ENCODE results near the gene C19orf25.
"Not testable (repeated sequence)": the region's sequence is repeated elsewhere in the genome, so short reads cannot be mapped to it uniquely, and the experiment has no call there.

The C19orf25 gene

DNA sequence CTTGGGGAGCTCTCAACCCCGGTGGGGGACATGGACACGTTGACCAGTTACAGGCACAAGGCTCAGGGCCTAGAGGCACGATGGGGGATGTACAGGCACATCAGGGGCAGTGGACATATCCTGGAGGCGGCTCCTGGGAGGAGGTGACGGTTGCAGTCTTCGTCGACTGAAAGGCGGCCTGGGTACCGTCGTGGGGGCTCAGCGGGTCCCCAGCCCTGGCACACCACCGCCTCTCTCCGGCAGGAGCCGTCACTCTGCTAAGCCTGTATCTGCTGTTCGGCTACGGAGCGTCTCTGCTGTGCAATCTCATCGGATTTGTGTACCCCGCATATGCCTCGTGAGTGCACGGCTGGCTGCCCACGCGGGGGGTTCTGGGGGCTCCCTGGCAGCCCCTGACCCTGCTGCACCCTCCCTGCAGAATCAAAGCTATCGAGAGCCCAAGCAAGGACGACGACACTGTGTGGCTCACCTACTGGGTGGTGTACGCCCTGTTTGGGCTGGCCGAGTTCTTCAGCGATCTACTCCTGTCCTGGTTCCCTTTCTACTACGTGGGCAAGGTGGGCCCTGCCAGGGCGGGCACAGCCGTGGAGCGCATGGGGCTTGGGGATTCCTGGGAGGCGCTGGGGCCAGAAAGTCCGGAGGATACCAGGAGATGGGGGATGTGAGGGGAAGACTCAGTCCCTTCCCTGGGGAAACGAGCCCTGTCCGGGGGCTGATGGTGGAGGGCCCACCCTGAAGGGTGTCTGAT is 16.2 kb upstream of the C19orf25 start:
- no peak for FAIRE-seq

DNA sequence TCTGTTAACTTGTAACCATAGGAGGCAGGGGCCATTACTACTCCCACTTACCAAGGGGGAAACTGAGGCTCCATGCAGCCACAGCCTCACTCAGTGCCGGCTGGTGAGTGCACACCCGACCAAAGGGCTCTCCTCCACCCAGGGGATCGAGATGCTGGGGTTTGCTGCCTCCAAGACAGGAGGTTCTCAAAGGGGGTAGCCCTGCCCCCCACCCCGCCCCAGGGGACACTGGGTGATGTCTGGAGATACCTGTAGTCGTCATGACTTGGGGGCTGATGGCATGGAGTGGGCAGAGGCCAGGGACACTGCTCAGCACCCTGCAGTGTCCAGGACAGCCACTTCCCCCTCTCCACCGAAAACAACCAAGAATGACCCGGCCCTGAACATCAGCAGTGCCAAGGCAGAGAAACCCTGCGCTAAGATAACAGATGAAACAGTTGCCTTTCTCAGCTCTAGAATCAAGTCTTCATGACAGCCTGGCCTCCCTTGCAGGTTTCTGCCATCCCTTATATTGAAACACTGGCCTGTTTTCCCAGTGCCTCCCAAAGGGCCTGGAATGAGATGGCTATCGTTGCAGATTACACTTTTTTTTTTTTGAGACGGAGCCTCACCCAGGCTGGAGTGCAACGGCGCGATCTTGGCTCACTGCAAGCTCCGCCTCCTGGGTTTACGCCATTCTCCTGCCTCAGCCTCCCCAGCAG is 15.2 kb upstream of the C19orf25 start:
- no peak for FAIRE-seq

DNA sequence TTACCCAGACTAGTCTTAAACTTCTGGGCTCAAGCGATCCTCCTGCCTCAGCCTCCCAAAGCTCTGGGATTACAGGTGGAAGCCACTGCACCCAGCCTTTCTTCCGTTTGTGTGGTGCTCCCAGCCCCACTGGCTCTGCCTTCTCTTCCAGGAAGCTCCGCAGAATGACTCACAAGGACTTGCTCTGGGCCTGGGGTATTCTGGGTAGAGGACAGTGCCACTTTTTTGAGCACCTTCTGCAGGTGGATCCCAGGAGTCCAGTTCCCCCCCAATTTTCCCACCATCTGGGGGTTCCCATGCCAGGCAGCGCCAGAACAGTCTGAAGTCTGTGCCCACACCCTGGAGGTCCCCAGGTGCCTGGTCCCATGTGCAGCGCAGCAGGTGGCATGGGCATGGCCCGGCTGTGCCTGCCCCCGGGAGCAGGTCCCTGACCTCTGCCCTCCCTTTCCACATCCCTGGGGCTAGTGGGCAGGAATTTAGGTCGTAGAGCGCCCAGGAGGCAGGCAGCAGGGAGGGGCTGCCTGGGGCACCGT is 13.5 kb upstream of the C19orf25 start:
- FAIRE-seq: no peak

DNA sequence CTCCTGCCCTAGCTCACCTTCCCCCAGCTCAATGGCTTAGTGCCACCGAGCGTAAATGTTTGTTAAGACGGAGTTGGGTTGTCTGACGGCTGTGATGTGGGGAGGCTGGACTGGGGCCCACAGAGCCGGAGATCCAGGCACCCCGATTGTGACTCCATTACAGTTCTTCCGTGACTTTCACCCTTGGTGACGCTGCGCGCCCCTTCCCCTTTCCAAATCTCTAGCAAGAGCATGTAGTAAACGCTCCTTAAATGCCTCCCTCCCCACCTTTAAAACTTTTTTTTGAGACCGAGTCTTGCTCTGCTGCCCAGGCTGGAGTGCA is 12.8 kb upstream of the C19orf25 start:
- no peak for FAIRE-seq

DNA sequence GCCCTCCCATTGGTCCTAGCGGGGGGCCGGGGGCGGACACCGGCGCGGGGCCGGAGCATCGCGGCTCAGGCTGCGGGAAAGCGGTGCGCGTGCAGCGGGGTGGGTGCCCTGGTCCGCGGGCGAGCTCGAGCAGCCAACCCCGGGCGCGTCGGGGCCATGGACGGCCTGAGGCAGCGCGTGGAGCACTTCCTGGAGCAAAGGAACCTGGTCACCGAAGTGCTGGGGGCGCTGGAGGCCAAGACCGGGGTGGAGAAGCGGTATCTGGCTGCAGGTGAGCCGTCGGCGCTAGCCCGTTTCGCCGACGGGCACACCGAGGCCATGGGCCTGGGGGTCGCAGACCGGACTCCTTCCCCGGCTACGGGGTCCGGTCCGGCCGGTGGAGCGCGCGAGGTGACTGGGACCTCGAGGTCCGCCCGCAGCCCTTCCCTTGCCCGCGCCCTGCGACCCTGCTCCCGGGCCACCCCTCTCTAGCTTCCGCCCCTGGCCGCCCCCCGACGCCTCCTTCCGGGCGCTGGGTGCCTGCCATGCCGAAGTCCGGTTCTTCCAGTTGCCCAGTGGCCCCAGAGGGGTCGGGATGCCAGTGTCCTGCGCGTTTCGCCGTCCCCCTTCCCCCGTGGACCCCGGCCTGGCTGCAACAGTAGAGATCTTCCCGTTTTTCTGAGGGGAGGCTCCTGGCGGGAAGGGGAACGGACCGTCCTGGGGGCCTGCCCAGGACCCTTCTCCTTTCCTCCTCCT is 12.3 kb upstream of the C19orf25 start, which contains the start of gene REEP6:
REEP6 (plus strand) TSS at position 68 of the 735 bp plus-strand sequence; CDS start at position 157, 89 bp downstream.
- FAIRE-seq: no peak

DNA sequence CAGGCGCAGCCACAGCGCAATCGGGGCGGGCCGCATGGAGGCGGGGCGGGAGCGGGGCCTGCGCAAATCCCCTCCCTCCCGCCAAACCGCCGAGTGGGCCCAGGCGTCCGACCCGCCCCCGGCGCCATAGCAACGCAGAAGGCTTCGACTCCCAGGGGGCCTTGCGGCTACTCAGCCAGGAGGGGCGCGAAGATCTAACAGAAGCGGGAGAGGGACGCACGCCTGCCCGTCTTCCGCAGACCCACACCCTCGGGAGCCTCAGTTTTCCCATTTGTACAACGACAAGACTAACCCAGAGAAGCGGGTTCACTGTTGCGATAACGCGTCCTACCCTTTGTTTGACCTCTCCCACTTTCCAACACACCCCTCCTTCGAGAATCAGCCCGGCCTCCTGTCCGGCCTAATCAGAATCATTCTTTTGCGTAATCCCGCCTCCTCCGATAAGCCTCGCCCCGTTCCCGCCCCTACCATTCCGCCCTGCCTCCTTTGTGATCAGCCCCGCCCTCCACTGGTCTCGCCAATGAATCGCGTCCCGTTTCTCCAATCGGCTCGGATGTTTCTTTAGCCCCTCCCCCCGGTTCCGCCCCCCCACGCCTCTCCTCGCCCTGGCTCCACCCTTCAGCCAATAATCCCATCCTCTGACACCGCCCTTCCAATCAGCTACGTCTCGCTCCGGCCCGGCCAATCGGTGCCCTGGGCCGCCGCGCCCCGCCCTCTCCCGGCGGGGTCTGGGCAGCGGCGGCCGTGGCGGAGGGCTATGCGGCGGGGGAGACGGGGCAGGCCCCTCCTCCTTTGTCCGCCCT is 11.5 kb upstream of the C19orf25 start, which contains the start of gene PCSK4:
PCSK4 (minus strand) TSS at position 40 of the 803 bp plus-strand sequence; CDS start at position 36, 4 bp downstream.
- FAIRE-seq: peak; percentile 99

DNA sequence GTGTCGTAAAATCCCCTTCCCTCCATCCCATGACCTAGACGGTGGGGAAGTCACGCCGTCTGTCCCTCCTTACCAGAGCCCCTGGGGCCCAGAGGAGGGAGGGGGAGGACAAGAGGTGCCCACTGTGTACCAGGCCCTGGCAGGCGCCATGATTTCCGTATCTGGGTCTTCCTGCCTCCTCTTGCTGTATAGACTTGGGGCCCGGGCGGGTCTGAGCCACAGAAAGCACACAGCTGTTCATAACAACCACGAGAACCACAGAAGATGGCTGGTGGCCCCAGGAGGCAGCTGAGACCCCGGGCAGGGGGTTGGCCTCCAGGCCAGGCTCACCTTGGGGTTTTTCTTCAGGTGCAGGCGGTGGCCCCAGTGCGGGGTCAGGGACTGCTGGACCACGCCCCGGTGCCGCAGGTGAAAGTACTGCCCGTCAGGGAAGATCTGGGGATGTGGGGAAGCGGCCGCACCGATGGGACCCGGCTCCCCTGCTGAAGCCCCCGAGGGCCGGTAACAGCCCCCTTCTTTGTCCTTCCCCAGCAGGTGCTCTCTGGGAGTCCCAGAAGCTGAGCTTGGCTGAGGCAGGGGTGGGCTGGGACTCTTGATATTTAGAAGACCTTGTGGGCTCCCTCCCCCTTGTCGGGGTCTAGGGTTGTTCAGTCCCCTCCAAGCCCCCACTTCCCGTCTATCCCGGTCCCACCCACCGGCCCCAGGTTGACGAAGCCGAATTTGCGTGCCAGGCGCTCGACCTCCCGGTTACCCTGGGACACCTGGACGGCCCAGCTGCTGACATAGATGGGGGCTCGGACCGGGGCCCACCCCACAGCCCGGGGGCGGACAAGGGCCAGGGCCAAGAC is 10.7 kb upstream of the C19orf25 start:
- FAIRE-seq: no peak

DNA sequence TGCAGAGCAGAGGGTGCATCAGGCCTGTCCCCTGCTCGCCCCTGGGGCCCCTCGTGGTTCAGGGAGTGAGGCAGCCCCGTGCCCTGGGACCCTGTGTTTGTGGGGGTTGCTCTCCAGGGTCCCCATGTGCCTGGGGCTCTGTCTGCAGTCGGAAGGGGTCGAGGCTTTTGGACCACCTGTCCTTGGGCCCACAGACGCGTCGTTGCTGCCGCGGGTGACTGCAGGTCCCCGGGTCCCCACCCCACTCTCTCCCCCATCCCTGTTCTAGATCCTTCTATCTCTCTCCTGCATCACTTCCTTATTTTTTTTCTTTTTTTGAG is 9.2 kb upstream of the C19orf25 start:
- no peak for FAIRE-seq

DNA sequence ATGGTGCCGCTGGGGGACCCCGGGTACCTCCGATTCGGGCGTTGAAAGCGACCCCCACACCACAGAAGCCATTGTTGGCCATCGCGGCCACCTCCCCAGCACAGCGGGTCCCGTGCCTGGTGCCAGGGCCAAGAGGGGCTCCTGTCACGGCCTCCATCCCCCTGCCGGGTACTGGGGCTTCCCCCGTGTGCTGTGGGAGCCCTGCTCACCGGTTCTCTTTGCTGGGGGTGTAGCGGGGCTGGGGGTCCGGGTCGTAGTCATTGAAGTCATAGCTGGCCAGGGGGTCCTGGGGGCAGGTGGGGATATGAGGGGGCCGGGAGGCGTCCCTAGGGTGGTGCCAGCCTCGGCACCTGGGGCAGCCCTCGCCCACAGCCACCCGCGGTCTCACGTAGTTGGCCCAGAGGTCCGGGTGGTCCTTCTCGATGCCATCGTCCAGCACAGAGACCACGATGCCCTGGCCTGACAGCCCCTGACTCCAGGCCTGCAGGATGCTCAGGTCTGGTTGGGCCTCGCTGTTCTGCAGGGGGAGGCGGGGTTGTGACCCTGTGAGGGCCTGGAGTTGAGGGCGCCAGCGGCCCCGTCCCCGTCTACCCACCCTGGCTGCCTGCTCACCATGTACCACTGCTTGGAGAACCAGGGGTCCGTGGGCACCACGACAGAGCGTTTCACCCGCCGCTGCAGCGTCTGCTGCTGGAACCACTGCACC is 8.7 kb upstream of the C19orf25 start:
- no peak for FAIRE-seq

DNA sequence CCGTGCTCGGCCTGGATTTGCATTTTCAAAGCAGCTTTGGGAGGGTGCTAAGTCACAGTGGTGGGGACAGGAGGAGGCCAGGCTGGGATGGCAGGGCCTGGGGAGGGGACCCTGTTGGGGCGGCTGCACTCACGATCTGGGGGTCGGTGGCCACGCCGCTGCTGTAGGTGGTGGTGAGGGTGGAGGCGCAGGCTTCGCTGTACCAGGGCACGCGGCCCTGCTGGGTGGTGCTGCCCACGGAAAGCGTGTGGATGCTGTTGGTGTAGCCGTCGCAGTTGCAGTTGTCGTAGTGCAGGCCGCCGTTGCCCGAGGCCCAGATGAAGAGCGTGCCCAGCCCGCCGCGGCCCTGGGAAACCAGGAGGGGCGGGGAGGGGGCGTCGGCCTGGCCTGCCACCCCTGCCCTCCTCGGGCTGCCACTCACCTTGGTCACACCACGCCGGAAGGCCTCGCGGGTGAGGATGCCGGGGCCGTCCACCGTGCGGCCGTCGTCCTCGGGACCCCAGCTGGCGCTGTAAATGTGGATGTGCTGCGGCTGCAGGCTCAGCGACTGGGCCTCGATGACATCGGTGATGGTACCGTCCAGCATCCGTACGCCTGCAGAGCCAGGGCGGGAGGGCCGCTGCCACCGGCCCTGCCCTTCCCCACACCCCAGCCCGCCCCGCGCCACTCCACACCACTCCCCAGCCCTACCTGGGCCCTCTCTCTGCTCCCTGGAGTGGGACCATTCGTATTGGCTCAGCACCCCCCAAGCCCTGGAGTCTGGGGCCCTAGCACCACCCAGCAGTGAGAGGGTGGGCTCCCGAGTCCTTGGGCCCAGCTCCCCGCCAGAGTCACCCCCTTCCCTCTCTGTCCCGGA is 7.9 kb upstream of the C19orf25 start:
- no peak for FAIRE-seq

DNA sequence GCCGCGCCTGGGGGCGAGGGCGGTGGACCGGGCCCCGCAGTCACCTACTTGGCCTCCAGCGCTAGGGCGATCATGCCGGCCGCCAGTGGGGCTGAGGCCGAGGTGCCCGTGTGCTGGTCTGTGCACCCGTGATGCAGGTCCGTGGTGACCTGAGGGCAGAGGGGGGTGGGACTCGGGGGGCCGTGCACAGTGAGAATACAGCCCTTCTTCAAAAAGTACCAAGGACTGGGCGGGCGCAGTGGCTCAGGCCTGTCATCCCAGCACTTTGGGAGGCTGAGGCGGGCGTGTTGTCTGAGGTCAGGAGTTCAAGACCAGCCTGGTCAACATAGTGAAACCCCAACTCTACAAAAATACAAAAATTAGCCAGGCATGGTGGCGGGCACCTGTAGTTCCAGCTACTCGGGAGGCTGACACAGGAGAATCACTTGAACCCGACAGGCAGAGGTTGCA is 5.0 kb upstream of the C19orf25 start:
- no peak for FAIRE-seq

DNA sequence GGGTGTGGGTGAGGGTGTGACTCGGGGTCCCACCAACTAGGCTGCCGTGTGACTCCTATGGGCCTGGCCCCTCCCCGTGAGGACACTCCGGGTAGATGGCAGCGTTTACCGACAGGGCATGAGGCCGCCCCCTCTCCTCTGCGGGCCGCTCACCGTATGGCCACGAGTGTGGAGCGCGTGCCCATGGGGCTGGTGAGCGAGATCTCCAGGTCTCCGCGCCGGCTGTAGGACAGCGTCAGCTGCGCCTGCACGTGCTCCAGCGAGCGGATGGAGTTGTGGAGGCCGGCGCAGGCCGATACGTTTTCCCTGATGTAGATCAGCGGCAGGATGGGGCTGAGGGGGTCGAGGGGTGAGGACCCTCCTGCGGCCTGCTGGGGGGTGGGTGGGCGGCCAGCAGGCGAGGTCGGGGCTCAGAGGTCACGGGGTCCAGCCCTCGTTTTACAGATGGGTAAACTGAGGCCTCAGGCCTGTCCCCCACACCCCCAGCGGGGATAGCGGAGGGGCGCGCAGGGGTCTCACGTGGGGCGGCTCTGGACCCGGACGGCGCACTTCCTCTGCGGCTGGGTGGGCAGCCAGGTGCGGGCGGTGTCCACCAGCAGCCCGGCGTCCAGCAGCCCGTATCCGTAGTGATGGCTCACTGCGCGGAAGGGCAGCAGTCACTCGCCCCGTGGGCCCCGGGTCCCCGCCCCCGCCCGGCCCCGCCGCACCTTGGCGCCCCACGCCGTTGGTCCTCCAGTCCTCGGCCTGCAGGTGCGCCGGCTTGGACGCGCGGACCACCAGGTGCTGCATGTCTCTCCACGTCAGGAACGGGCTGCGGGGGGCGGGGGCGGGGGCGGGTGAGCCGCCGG is 4.3 kb upstream of the C19orf25 start:
- FAIRE-seq: no peak

DNA sequence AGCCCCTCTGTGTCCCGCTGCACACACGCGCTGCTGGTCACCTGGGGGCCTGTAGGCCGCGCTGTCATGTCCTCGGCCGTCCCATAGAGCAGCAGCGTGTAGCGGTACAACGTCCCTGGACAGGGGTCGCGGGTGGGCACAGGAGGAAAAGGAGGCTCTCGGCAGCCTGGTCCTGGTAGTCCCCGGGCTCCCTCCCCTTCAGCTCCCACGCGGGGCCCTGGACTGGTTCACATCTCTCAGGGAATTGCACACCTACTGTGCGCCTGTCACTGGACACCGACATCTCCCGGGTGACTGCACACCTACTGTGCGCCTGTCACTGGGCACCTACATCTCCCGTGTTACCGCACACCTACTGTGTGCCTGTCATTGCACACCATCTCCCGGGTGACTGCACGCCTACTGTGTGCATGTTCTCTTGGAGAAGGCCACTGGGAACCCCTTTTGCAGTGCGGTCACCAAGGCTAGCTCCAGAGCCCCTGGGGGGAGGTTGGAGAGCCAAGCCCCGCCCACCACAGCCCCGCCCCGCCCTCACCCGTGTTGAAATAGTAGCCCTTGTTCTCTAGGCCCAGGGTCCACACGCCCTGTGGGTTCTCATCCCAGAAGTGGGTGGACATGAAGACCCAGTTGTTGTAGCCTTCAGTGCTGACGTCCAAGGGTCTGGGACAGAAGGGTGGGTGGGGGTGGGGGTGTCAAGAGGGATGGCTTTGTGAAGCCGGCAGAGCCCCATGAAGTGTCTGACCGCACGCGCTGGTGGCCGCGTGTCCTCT is 3.5 kb upstream of the C19orf25 start:
- no peak for FAIRE-seq

DNA sequence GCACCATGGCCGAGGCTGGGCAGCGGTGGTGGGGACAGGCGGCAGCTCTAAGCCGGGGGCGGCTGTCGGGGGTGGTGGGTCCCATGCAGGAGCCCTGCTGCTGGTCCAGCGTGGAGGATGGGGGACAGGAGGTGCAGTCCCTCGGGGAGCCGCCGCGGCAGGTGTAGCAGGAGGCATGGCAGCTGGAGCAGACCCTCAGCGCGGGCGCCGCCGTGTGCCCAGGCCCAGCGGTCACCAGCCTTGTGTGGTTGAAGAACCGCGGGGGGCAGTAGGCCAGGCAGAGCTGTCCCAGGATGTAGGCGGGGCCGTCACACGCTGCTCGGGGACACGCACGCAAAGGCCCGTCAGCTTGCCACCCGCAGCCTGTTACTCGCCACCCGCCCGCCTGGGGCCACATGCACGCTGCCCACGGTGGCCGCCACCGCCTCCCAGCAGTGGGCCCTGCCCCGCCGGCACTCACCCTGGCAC is 2.9 kb upstream of the C19orf25 start:
- no peak for FAIRE-seq

DNA sequence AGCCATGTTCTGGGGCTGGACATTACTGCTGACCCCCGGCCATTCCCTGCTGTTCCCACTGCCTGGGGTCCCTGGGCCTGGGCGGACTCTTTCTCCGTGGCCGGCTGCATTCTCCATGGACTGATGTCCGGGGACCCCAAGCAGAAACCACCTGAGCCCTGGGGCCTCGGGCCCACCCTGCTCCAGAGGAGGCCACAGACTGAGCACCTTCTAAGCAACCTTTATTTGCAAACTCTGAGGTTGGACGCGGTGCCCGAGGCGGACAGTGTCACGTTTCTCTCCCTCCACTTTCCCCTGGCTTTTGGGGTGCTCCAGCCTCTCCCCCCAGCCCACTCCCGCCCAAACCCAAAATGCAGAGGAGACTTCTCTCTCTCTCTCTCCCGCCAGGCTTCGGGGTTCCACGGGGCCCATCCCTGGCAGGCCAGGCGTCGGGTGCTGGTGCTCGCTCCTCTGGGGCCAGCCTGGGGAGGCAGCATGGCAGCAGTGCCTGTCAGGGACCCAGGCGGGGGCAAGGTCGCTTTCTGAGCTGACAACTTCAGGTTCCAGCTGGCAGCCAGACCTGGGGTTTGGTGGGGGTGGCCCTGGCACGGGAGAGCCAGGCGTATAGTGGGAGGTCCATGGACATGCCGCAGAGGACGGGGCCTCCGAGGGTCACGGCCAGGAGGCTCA is 2.3 kb upstream of the C19orf25 start:
- no peak for FAIRE-seq

DNA sequence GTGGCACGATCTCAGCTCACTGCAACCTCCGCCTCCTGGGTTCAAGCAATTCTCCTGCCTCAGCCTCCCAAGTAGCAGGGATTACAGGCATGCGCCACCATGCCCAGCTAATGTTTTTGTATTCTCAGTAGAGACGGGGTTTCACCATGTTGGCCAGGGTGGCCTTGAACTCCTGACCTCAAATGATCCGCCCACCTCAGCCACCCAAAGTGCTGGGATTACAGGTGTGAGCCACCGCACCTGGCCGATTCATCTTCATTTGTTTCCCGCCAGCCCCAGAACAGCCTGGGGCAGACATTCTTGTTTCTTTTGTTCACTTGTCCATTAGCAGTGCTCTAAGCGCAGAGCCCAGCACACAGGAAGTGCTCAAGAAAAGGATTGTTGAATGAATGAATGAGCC is 2.0 kb downstream of the C19orf25 start:
- not testable (repeated sequence) for FAIRE-seq

DNA sequence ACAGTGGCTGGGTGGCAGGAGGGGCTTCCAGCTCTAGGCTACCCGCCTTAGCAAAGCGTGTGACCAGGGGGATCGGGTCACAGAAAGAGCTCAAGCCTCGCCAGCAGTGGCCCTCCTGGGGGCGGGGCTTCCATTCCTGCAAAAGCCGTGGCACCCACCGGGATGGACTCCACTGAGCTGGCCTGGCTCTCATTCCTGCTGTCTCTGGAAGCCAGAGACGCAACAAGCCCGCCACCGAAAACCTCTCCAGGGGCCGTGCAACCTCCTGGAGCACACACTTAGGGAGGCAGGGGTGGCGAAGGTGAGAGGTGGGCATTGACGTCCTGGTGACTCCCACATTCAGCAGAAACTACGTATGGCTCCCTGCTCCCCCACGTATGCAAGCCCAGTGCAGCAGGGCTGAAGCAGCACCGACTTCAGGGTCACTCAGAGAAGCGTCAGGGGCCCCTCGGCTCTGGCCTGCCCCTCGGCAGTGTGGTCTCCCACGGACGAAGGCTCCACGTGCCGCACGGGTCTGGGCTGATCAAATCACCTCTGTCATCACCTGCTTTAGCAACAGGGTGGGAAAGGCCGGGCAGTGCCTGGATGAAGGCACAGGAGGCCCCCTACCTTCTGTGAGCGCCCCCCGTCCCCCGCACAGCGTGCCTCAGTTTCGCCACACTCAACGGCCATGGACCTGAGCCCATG is 3.1 kb downstream of the C19orf25 start:
- FAIRE-seq: no peak

Data from G401.6 (cell line).